ENCODE results near the gene LEP.

DNA sequence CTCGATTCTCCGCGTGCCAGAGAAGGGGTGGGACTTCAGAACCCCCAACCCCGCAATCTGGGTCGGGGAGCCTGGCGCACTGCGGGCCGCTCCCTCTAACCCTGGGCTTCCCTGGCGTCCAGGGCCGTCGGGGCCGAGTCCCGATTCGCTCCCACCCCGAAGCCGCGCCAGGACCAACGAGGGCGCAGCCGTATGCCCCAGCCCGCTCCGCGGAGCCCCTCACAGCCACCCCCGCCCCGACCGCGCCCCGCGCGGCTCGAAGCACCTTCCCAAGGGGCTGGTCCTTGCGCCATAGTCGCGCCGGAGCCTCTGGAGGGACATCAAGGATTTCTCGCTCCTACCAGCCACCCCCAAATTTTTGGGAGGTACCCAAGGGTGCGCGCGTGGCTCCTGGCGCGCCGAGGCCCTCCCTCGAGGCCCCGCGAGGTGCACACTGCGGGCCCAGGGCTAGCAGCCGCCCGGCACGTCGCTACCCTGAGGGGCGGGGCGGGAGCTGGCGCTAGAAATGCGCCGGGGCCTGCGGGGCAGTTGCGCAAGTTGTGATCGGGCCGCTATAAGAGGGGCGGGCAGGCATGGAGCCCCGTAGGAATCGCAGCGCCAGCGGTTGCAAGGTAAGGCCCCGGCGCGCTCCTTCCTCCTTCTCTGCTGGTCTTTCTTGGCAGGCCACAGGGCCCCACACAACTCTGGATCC is at the start of gene LEP:
- TF ChIP-seq, protein P1, sequence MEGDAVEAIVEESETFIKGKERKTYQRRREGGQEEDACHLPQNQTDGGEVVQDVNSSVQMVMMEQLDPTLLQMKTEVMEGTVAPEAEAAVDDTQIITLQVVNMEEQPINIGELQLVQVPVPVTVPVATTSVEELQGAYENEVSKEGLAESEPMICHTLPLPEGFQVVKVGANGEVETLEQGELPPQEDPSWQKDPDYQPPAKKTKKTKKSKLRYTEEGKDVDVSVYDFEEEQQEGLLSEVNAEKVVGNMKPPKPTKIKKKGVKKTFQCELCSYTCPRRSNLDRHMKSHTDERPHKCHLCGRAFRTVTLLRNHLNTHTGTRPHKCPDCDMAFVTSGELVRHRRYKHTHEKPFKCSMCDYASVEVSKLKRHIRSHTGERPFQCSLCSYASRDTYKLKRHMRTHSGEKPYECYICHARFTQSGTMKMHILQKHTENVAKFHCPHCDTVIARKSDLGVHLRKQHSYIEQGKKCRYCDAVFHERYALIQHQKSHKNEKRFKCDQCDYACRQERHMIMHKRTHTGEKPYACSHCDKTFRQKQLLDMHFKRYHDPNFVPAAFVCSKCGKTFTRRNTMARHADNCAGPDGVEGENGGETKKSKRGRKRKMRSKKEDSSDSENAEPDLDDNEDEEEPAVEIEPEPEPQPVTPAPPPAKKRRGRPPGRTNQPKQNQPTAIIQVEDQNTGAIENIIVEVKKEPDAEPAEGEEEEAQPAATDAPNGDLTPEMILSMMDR (IDR thresholded peaks at IDR 0.05): no peak
- no peak for TF ChIP-seq POLR2A (IDR thresholded peaks at IDR 0.05)

Measured in Peyer's patch (tissue), 4 donors.